ENCODE data around the gene HDAC9.

The HDAC9 gene

DNA sequence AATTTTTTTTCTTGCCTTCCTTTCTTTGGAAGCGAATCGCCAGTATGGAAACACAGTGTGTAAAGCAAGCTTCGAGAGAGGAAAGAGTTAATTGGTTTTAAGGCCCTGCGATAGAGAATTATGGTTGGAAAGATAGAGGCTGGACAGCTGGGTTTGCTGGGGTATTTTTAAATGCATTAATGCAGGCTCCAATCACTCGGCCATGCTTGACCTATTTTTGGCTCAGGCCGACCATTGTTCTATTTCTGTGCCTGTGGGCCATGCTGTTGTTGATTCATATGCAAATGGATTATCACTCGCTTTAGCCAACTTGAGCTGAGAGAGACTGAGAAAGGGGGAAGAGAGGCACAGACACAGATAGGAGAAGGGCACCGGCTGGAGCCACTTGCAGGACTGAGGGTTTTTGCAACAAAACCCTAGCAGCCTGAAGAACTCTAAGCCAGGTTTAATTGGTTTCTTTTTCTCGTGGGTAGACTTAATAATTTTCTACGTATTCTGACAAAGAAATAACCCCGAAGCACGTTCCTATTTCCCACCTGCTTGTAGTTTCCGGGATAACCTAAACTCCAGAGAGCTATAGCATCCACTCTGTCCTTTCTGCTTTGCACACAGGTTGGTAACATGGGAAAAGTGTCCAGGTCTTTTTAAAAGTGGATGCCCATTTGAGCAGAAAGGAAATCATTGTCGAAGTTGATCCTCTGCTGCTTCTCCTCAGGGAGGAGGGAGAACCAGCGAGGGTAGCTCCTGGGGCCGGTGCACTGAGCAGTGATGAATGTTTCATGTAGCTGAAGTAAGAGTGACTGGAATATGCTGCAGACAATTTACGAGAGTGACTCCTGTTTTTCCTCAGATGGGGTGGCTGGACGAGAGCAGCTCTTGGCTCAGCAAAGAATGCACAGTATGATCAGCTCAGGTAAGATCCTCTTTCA, at the start of gene HDAC9:
Gene HDAC9 (plus strand): TSS at position 338 of the 929 bp plus-strand sequence. CDS start 554 bp downstream, at position 892.
- FAIRE-seq (no peak), DNase-seq (ENCODE audit: insufficient read length, low spot score) (no peak)

DNA sequence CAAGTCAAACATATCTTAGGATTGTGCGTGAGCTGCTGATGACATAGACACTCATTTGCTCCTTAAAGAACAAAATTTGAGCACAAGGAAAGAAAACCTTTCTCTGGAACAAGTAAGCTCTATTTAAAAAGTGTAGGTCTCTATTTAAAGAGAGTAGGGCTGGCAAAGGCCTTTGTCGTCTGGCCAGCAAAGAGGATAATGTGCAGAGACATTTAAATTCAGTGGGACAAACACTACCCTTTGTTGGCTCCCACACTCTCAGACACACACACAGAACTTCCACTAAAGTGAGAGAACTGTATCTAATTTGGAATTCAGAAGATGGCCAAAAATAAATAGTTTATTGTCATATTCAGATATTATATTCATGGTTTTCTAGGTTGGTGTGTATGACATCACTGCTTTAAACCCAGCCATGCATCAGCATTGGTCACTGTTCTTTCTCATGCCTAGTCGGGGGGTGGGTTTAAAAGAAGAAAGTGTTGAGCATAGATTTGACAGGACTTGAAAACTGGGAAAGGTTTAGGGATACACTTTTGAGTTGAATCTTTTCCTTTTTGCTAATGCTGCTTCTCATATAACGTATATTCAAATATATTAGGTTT, 49.5 kb upstream of the HDAC9 start:
- DNase-seq (ENCODE audit: insufficient read length, low spot score) = no peak
- FAIRE-seq = no peak

DNA sequence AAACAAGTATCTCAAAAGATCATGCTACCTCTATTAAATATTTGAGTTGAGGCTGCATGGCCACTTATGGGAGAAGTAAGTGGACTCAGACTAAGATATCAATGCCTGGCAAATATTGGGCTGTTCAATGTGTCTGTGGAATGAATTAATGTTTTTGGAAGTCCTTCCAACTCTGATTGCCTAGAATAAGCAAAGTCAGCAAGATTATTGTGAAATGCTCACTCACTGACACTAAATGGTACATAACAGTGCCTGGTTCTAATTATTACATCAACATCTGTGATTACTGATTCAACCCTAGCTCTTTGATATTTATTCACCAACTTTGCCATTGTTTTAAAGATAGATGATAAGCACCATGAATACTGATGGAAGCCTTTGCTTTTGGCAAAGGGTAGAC, 45.5 kb upstream of the HDAC9 start:
- DNase-seq (ENCODE audit: insufficient read length, low spot score) (no peak), FAIRE-seq (no peak)

DNA sequence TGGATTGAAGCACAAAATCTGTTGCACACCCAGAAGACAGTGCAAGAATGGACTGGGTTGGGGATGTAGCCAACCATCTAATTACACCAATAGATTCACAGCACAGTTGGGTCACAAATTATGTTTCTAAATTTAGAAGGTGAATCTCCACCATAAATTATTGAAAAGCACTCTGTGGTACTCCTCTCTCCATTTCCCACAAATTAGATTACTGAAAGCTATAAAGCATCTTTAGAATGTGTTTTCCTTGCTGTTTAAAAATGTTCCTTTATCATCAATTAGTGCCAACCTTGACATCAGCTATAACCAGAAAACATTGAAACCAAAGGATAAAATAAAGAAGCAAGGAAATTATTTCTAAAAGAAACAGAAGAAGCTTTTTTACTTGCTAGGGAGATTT, 39.9 kb upstream of the HDAC9 start:
- FAIRE-seq = no peak
- no peak for DNase-seq (ENCODE audit: insufficient read length, low spot score)

DNA sequence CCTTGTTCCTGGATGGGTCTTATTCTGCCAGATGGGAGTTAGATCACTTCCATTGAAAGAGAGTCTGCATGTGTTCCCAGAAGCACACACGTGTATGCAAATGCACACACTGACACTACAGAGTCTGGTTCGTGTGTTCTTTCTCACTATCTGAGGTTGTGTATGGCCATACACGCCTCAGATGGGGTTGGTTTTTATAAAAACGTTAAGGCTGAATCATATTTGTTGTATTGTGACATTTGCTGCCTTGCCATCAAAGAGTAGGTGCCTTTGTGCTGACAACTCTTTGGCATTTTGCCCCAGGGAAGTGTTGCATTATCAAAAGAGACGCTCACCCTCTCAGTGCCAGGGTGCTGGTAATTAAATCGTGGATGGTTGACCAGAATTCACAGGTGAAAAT, 37.7 kb upstream of the HDAC9 start:
- DNase-seq (ENCODE audit: insufficient read length, low spot score) = no peak
- FAIRE-seq = peak; percentile 31

DNA sequence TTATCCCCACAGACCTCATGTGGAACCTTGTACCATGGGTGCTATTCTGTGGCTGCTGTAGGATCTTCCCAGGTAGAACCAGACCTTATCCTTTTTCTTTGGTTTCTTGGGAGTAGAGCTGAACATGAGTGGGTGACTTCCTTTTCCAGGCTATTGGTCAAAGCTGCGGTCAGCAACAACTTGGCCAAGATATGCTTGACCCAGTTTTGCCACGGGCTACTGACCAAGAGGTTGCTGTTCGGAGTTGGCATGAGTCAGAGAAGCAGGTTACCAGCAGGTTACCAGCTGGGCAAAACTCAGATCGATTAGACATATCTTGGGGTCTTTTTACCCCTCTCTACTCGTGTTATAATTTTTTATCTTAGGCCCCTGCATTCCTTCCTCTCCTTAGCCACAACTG, 36.7 kb upstream of the HDAC9 start:
- no peak for FAIRE-seq
- no peak for DNase-seq (ENCODE audit: insufficient read length, low spot score)

DNA sequence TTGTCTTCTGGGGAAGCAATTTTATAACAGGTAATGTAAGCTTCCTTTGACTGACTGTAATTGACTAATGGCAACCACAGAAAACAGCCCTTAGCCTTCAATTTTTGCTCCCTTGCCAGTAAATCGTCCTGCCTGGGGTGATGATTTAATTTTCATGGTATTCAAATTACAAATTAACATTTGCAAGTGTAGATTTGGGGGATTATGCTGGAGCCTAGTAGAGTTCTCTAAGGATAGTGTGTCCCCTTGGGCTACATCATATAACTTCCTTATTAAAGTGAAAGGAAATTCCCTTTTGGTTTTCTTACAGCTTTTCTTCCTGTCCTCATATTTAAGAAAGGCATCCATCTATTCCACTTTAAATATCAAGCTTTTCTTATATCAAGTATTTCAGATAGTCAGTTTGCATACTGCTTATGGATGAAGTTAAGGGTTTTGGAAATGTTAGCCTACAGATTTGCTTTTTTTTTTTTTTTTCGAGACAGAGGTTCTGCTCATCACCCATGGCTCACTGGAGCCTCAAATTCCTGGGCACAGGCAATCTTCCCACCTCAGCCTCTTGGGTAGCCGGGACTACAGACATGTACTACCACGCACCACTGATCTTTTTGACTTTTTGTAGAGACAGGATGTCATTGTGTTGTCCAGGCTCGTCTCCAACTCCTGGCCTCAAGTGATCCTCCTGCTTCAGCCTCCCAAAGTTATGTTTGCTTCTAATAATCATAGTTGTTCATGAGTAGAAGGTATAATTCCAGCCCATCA, 35.9 kb upstream of the HDAC9 start:
- no peak for FAIRE-seq
- no peak for DNase-seq (ENCODE audit: insufficient read length, low spot score)

DNA sequence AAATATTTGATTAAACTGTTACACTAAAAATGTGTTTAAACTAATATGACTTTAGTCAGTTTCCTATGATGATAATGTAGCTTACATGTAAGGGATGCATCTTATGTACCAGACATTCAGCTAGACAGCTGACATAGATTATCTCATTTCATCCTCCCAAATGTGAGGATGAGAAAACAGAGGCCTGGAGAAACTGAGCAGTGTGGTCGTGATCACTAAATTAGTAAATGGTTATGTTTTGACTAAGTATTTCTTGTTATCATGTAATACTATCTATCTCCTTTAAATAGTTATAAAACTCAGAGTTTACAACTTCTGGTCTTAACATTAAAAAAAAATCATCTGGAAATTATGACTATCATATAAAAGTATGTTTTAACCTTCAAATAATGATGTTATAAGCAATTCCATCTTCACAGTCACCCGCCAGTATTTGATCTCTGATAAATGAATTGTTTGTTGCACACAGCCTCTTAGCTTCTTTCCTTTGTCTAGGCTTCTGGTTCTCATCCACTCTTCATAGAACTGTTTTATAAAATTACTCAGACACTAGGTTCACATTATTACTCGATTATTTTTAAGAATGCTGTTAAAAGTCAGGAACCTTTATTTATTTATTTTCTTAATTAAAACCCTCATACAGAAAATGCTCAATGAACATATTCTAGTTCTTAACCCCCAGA, 33.6 kb upstream of the HDAC9 start:
- no peak for DNase-seq (ENCODE audit: insufficient read length, low spot score)
- FAIRE-seq = no peak

DNA sequence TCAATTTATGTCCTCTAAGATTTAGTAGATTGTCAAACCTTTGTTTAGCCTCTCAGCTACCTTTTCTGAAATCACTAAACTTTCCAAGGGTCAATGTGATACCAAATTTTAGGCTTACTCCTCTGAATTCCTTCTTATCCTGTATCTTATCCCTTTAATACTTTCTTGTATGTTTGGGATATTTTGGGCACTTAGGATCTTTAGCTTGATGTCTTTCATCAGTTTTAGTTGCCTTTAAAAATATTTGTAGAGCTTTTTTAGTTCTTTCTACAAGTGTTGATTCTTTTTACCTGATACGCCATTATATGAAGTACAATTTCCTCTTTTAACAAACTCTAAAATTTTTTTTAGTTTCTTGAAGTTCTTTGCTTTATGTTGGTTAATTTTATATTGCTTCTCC, 30.7 kb upstream of the HDAC9 start:
- FAIRE-seq (no peak), DNase-seq (ENCODE audit: insufficient read length, low spot score) (no peak)

DNA sequence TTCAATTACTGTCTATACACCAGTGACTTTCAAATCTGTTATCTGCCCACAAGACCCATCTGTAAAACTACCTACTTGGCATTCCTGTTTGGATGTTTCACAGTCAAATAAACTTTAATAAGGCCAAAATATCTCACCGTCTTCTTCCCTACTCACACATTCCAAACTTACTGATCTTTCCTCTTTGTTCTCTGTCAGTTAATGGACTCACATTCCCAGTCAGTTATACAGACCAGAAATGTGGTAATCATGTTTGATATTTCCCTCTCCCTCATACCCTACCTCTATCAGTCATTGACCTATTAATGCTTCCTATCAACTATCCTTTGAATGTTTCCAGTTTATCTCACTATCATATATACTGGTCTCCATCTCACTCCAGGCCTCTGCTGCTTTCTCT, 28.5 kb upstream of the HDAC9 start:
- FAIRE-seq = no peak

DNA sequence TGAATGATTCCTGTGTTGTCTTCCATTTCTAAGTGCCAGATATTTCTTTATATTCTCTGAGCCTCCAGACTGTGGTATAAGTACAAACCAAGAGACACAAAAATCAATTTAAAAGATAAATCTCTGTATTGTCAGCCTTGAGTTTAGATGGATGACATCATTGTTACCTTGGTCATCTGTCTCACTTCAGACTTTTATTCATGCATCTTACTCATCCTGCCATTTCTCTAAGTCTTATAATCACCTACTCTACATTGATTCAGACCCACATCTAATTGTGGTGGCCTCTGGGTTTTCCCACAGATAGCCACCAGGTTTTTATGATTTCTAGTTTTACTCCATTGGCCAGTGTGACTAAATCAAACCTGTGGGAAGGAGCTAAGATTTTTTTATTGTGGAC, 26.8 kb upstream of the HDAC9 start:
- DNase-seq (ENCODE audit: insufficient read length, low spot score) (no peak), FAIRE-seq (no peak)

More for the DNA sequence above, 28.5 kb upstream of the HDAC9 start:
- no peak for DNase-seq (ENCODE audit: insufficient read length, low spot score)

DNA sequence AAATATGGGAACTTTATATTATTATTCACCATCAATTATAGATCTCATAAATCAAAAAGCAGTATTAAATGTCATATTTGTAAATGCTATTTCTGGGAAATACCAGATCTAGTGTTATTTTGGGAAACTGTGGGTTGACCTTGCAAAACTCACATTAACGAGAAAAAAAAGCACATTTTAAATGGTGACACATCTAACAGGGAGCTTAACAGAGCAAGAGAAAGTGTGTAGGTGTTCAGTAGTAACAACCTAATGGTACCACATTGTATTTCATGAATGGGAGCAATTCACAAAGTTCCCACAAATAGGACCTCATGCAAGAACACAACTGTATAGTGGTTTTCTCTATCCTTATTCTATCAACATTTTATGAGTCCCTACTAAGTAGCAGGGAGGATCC, 26.2 kb upstream of the HDAC9 start:
- DNase-seq (ENCODE audit: insufficient read length, low spot score) (no peak), FAIRE-seq (no peak)

DNA sequence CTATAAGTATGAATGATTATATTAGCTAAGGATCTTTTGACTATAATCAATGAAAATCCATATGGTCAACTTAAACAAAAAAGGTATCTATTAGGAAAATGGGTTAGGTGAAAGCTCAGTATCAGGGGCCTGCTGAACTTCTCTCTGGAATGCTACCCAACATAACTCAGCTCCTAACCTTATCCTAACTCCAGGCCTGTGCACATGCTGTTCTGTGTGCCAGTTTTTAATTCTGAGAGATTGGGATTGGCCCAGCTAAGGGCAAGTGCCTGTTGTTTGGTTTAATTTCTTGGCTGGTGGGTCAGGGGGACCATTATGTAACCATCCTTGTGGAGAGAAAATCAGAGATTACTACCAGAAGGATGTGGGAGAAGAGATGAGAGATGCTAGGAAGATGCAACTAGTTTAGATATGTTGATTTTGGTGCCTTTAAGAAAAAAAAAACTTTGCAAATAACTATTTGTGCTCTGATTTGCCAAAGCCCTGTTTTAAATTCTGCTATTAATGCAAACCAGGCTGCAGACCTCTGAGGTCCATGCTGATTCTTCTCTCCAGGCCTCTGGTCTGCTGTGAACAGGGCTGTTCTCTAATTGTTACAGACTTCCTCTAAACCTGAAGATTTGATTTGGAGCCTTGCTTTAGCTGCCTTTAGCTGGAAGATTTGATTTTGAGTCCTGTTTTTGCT, 23.9 kb upstream of the HDAC9 start:
- FAIRE-seq (no peak), DNase-seq (ENCODE audit: insufficient read length, low spot score) (no peak)

DNA sequence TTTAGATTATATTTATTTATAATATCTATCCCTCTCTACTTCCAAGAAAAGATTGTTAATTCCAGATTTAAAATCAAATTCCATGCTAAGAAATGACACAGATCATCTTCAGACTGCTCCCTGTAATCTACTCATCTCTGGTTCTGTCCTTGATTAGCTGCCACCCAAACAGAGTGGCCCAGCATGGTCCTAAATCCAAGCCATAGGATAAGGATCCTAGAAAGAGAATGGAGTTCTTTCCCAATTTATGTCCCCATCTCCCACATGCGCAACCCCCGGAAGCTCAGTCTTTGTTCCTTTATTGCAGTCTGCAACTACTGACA, 23.4 kb upstream of the HDAC9 start:
- FAIRE-seq = no peak
- no peak for DNase-seq (ENCODE audit: insufficient read length, low spot score)

DNA sequence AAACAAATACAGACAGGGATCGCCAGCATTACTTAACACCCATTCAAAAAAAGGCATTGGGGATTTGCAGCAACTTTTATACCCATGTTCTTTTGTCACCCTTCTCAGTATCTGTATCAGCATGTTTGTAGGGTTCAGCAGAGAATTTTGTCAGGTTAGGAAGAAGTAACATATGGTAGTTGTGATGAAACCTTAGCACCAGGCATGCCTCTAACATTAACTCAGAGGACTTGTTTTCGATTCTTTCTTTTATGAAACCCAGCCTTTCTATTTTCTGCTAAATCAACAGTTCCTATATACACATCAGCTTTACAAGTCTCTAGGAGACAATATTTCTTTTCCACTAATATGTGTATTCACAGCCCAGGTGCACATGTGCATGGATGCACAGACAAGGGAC, 22.4 kb upstream of the HDAC9 start:
- DNase-seq (ENCODE audit: insufficient read length, low spot score) = no peak

DNA sequence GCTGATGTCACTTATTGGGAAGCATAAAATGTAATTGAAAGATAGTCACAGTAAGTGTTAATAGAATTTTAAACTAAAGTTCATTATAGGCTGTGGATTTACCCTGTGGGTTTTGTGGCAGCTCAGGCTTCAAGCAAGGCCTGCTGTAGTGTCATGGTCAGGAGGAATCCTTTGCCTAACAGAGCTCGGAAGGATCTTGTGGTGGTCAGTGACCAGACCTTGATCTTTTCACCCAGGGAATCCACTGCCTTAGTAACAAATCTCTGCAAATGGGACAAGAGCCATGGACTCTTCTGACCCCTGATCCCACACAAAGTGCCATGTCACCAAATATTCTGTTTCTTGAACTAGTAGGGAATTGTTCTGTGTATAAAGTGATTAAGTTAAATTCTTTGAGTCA, 20.6 kb upstream of the HDAC9 start:
- FAIRE-seq (no peak), DNase-seq (ENCODE audit: insufficient read length, low spot score) (no peak)

More for the DNA sequence above, 22.4 kb upstream of the HDAC9 start:
- FAIRE-seq = no peak

DNA sequence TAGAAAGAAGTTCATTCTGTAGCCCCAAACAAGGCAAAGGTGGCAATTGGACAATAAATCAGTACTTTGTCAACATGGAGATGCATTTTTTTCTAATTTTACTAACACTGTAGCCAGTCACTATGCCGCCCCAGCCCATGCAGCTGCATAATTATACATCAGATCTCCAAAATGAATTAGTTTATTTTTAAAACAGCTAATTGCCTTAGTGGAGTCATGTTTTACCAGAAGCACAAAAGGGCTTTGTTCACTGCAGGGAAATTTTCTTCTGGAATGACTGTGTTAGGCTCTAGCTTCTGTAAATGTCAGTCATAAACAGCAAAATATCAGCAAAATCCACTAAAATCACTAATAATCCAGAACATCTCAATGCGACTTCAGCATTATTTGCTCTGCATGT, 20.1 kb upstream of the HDAC9 start:
- FAIRE-seq (no peak), DNase-seq (ENCODE audit: insufficient read length, low spot score) (no peak)

DNA sequence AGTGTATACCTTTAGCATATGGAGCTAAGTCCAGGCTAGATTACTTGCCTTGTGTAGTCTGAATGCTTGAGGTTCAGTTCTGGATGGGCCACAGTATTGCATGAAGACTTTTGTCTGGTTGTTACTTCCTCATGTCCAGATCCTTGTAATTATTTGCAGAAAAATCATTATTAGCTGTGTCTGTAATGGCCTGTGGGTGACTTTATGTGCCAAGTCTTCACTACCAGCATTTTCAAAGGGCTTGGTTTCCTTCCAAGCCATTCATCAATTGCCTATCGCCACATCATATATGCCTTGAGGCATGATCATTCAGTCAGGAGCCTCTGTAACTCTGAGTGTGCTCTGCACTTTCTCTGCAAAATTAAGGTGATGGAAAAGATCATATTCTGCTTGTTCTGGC, 13.8 kb upstream of the HDAC9 start:
- no peak for FAIRE-seq
- no peak for DNase-seq (ENCODE audit: insufficient read length, low spot score)

DNA sequence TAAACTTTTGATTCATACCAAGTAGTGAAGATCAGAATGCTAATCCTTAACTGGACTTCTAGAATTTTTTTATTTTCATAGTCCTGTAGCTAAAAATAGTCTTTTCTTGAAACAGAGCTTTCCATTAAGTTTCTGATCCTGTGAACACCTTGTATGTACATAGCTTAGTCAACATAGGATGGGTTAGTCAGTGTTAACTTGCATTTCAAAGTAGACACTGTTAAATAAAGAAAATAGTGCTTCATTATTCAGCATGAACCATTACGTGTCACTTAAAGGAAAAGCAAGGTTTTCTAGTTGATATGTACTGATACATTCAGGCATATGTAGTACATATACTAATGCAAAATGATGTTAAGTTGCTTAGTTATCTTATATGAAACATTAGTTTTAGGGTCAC, 7.5 kb upstream of the HDAC9 start:
- no peak for FAIRE-seq
- DNase-seq (ENCODE audit: insufficient read length, low spot score) = no peak

DNA sequence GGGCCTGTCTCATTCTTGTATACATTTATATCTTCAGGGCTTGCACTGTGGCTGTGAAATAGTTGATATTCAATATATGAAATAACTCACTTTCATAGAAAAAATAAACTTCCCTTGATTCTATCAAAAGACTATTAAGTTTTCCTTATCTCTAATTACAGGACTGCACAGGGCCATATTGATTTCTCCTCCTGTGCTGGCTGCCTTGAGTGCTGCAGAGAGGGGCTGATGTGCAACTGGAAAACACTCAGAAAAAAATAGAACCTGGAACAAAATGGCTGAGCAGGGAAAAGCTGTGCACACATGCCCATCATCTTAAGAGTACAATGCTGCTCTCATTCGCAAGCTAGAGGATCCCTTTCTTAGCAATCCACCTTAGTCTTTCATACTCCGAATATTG, 5.9 kb upstream of the HDAC9 start:
- DNase-seq (ENCODE audit: insufficient read length, low spot score) (no peak), FAIRE-seq (no peak)

DNA sequence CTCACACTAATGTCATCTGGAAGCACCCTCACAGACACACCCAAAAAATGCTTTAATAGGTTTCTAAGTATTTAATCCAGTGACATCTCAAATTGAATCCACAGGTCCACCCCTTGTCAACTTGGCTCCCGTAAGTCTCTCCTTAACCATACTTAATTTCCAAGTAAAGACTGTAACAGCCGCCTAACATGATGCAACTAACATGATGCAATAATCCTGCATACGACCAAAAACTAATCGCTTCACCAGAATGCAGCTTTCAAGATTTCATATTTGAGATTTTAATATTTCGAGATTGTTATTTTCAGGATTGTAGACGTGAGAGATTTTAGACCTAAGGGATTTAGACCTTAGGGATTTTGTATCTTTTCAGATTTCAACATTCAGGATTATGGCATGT, 3.7 kb upstream of the HDAC9 start:
- no peak for FAIRE-seq

More for the DNA sequence above, 3.7 kb upstream of the HDAC9 start:
- no peak for DNase-seq (ENCODE audit: insufficient read length, low spot score)

Measured in HTR-8/SVneo (cell line).